HG03442 (cell line): ENCODE results near the gene CCDC68.

Experiments
- ATAC-seq: cut with Tn5 transposase; IDR thresholded peaks from one replicate; pipeline ENCODE4 v1.9.1; 2021; ENCODE audit warnings: mild to moderate bottlenecking, moderate library complexity; ENCODE audit not compliant: unreplicated experiment

The CCDC68 gene

DNA sequence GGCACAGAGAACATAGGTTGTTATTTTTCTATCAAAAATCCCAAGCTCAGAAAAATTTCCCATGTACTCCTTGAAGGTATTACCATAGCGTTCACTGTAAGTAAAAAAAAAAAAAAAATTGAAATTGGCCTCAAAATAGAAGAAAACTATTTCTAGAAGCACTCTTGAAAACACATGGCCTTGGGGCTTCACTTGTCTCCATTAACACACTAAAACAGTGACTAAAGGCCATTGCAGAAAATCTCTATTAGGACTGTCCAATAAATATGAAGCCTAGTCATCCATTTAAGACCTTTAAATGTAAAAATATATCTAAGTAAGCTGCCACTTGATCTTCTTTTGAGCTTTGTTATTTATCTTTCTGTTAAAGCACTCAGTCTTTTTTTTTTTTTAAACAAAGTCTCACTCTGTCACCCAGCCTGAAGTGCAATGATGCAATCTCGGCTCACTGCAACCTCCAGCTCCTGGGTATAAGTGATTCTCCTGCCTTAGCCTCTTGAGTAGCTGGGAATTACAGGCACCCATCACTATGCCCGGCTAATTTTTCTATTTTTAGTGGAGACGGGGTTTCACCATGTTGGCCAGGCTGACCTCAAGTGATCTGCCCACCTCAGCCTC, 35.8 kb downstream of the CCDC68 start:
- no peak for ATAC-seq

- no peak for ATAC-seq
These were observed 39.8 kb downstream of the CCDC68 start for GRCh38 chr18:54919412-54919811.

DNA sequence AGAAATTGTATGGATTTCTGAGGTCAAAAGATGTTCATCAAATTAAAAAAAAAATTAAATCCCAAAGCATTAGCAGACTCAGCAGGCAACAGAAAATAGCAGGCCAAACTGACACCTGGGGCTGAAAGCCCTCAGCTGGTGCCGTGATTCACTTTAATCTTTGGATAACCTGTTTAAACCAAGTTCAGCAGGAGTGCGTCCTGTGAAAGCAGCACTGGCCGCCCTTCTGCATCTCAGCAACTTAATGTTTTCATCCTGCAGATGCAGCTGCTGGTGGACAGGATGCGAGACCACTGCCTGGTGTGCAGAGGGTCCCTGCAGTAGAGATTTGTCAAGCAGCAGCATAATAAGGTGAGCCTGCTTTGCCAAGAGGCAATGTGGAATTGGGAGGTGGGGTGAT, 41.2 kb downstream of the CCDC68 start:
- ATAC-seq: no peak

GRCh38 chr18:54916507-54916906, 42.8 kb downstream of the CCDC68 start:
- ATAC-seq: no peak

DNA sequence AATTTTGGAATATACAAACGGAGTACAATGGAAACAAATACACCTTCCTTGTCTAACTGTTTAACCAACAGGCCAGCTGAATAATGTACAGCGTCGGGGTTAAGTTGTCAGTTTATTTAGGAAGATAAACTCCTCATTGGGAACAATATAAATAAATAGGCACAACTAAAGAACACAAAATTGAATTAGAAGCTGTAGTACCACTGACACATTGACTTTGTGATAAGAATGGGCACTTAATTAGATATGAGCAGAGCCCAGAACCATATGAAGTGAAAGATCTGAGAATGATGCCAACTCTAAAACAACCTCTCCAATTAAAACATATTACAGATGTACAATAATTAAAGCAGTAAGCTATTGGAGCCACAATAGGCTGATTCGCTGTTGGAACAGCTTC, 44.4 kb downstream of the CCDC68 start:
- no peak for ATAC-seq

- no peak for ATAC-seq
These were observed 47.7 kb downstream of the CCDC68 start for GRCh38 chr18:54911551-54911950.

DNA sequence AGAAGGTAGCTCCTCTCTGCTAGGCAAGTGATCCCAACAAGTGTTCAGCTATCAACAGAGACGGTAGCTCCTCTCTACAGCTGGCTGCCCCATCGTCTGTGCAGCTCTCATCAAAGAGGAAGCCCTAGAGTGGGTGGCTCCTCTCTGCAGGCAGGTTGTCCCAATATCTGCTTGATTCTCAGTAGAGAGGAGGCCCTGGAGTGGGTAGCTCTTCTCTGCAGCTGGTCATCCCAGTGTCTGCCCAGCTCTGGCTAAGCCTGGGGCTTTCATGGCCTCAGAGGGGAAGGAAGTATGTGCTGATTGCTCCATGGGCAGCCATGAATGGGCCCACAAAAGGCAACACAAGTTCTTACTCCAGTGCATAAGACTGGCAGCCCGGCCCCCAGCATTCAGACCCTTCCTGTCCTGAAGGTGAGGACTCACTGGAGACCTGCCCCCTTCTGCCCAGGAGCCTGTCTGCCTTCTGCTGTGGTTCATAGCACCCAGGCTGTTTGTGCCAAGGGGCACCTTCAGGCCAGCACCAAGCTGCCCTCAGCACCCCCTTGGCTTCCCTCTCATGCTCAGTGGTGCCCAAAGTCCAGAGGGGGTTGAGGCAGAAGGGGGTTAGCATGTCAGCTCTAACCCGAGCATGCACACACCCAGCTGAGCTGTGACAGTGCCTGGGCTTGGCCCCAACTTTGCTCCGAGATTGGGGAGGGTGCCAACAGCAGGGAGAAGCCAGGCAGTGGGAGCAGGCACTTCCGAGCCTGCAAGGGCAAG, 48.9 kb downstream of the CCDC68 start:
- no peak for ATAC-seq

DNA sequence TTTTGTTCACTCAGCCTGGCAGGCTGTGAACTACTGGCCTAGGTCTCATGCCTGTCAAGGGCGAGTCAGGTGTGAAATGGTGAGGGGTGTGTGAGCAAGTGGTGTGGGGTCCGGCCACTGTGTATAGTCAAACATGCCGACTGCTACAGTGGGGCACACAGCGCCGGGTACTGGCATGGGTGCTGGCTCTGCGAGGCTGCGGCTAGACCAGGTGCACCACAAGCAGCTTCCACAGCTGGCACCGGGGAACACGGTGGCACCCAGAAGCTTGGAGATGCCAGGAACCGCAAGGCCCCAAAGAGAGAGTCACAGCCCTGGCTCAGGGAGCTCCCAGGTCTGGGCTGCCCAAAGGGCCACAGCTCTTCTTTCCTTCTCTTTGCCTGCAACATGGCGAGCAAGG, 49.7 kb downstream of the CCDC68 start:
- ATAC-seq: no peak

DNA sequence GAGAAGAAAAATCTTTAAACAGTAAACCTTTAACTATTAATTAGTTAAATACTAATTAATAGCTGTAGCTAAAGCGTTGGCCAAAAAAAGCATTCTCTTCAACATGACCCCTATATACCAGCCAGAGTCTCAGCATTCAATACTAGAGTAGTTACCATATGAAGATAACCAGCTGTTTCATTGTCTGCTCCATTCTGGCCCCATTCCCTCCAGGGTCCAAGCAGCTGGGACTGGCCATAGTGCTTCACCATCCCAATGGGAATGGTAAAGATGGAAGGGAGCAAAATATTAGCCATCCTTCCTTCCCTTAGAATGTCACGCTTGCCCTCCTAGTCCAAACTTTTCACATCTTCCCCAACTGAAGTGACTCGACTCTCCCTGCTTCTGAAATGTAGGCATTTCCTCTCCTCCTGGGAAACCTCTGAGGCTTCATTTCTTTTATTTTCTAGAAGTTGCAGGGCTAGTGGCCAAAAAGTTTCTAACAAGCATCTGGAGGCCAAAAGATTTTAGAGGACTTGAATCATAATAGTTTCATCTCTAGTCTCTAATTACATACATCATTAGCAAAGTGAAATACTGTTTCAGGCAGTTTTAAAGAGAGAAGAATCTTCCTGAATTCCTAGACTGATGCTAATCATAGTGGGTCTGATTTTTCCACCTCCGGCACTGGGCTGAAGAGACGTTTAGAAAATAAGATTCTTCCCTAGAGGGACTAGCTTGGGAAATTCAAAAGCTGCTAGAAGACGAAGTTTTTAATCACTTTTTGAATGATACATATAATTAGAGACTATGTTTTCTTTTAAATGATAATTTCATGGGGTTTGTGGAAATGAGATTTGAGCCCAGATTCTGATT, 52.7 kb downstream of the CCDC68 start:
- no peak for ATAC-seq

- ATAC-seq: no peak
These were observed 53.6 kb downstream of the CCDC68 start for GRCh38 chr18:54905629-54906028.

- ATAC-seq: no peak
These were observed 54.7 kb downstream of the CCDC68 start for GRCh38 chr18:54904581-54904980.

- ATAC-seq: no peak
These were observed 59.0 kb downstream of the CCDC68 start for GRCh38 chr18:54900290-54900689.

- no peak for ATAC-seq
These were observed 59.8 kb downstream of the CCDC68 start for GRCh38 chr18:54899500-54899899.

DNA sequence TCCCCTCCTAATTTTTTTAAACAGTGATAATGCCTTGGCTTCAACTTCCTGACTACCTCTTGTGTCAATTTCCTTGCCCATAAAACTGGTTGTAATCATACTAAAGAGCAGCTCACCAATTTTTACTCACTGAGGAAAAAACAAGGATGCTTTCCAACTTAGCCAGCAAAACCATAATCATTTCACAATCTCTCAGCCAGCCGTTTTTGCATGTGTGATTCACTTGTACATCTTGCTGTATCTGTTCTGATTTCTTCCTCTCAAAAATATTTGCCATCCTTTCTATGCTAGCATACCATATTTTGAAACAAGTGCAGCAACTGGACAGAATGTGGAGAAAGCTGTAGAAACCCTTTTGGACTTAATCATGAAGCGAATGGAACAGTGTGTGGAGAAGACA, 70.3 kb downstream of the CCDC68 start:
- ATAC-seq: no peak

DNA sequence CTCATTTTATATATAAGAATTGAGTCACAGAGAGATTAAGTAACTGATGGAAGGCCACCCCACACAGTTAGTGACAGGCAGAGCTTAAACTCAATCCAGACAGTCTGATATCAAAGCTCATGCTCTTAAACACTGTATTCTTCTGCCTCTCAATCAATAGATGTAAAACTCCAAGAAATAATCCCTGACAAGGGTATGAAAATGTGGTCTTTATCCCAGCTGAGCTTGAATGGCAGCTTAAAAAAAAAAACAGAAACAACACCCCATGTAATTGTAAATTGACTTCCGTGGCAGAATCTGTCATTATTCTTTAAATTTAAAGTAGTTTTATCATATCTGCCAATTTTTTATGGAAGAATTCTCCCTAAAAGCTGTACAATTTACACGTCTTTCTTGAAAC, 70.9 kb downstream of the CCDC68 start:
- no peak for ATAC-seq

GRCh38 chr18:54883816-54884604, 75.3 kb downstream of the CCDC68 start:
- no peak for ATAC-seq

GRCh38 chr18:54882318-54882717, 76.9 kb downstream of the CCDC68 start:
- no peak for ATAC-seq

DNA sequence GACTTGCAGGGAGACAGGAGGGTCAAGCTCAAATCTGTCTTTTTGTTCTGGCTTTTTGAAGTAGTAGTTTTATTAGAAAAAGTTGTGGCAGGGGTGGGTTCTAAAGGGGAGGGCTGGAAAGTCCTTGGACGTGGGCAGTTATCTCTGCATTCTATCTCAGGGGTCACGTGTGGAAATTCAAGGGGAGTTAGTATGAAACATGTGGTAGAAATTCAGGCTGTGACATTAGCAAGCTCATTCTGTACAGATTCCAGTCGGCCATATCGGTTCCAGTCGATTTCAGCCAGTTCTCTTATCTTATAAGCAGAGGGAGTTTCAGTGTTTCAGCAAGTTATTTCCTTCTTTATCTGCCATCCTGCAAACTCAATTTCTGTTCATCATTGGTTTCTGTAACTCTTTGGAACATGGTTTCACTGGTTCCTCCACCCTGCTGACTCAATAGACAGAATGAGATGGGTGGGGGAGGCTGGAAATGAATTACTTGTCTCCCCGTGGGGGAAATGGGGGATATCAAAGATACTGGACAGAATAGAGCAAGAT, 78.0 kb downstream of the CCDC68 start:
- ATAC-seq: no peak

DNA sequence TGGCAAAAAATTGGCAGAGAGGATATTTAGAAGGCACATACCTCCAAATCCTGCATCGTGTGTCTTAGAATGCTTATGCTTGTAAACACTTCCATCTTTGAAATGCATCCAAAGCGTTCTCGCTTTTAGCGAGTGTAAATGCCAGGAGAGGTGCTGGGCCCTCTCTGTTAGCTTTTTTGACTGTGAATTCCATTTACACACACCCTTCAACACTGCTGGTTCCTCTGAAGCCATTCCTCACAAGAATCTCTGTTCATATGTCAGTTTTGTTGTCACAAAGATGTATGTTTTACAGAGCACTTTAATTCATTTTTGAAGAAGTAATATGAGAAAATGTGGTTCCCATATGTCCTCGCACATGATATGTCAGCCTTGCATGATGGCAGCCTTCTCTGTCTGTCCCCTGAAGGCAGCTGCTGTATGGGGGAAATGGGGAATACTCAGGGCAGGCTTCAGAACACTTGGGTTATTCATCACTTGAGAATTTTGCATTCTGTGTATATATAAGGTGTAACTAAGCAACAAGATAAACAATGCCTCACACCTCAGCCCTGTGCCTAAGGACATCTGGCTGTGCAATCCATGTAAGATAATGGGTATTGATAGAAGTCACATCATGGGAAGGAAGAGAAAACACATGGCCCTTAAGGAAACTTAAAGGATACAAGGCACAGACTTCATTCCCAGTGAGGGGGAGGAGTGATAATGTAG, 78.7 kb downstream of the CCDC68 start:
- ATAC-seq: no peak

DNA sequence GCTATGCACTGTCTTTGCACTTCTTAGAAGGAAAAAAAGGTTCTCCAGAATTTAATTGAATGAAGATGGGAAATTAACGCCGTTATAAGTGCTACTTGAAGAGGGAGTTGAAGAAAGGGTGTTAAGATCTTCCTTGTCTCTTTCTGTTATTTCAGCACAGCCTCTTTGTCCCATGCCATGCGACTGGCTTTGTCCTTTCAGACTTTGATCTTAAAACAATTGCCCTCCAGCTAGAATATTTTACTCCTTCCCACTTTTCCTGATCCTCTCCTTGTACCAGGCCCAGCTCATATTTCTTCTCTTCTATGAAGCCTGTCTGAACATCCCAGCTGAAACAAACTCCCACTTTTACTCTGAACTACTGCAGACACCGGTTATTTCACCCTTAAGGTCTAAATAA, 79.6 kb downstream of the CCDC68 start:
- ATAC-seq: no peak
